Measurements from ENCODE around the gene SOCS2.

The SOCS2 gene

DNA sequence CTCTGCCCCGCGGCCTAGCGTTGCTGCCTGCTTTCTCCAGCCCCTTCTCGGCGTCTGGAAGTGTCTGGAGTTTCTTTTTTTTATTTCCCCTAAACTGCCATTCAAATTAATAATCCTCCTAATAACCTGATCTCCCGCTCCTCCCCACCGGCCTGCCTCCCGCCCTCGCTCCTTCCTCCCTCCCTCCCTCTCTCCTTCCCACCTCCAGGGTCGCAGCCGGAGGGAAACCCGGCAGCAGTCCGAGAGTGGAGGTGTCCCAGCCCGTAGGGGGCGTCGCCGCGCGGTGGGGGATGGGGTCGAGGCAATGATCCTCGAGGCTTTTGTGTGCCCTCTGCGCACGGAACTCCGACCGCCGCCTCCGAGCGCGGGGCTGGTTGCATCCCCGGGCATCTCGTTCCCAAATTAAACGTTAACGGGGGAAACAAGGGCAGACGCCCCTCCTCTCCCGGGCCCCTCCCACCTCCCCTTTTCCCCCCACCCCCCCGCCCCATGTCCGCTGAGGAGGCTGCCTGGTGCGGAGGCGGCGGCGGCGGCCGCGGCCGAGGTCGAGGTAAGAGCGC is 1.0 kb upstream of the SOCS2 start:
- Mint-ChIP-seq H3K27me3 (no peaks in the 10 kb centered on the region), H3K4me1 (ENCODE audit: low read depth in 2 of 2) (peaks cover 21 to 30% of the 10 kb centered on the region in 2 donors), H3K4me3 (peak overlapping the region; percentile 92 to 94), H3K9me3 (no peaks in the 10 kb centered on the region), H3K36me3 (ENCODE audit: insufficient read depth) (peaks cover 24% of the 10 kb centered on the region), H3K27ac (peak overlapping the region; percentile 73 to 90)
- ATAC-seq (replicated peaks) (peak; percentile 16), DNase-seq (peak; percentile 43 to 48 (median 48))

DNA sequence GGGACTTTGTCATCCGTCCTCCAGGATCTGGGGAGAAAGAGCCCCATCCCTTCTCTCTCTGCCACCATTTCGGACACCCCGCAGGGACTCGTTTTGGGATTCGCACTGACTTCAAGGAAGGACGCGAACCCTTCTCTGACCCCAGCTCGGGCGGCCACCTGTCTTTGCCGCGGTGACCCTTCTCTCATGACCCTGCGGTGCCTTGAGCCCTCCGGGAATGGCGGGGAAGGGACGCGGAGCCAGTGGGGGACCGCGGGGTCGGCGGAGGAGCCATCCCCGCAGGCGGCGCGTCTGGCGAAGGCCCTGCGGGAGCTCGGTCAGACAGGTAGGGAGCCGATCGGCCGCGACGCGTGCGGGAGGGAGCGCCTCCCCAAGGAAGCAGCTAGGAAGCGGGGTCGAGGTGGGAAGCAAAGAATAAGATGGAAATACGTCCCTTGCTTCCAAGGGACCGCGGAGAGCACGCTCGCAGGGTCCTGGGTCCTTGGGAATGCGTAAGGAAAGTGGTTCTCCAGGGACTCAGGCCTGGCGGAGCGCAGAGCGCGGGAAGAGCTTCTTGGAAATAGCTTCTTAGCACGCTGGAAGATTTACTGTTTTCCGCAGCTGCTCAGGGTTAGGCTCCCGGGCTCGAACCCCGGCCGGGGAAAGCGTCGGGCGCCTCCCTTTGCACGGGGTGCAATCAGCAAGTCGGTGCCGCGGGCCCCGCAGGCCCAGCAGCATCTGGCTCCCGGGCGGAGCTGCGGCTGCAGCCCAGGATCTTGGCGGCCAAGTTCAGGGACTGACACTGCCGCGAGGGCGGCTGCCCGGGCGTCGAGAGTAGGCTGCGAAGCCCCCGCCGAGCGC is 457 bp downstream of the SOCS2 start:
- ATAC-seq (replicated peaks), result no peak
- peak overlapping the region; percentile 88 to 89 for H3K27ac Mint-ChIP-seq
- H3K9me3 Mint-ChIP-seq, result no peaks in the 10 kb centered on the region
- DNase-seq, result no peak
- peaks cover 30% of the 10 kb centered on the region for H3K36me3 Mint-ChIP-seq (ENCODE audit: insufficient read depth)
- peak overlapping the region; percentile 94 to 96 for H3K4me3 Mint-ChIP-seq
- H3K27me3 Mint-ChIP-seq, result no peaks in the 10 kb centered on the region
- peaks cover 25 to 29% of the 10 kb centered on the region in 2 donors for H3K4me1 Mint-ChIP-seq (ENCODE audit: low read depth in 2 of 2)

DNA sequence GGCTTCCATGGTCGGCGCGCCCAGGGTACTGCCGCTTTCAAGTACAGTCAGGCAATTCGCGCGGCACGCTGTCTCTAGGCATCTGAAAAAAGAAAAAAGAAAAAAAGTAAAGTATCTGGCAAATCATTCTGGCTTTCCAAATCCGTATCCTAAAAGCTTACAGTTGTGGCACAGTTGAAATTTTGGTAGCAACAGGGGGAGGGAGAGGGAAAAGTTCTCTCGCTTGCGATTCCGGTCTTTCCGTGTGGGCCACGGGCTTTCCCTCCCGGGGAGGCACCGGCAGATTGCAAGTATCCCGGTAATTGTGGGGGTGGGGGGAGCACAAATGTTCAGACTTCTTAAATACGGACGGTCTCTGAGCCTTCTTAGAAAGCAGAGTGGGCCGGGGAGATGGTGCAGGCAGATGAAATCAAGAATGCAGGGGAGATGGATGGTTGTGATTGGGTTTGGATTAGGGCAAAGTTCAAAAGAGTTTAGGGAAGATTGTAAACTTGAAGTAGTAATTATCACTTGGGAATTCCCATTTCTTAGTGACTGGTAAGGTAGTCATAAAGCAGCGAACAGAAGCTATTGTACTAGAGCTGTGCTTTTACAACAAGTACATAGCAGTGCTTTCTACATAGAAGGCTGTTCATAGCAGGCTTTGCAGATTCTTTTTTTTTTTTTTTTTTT is 1.2 kb downstream of the SOCS2 start:
- peaks cover 30% of the 10 kb centered on the region for H3K36me3 Mint-ChIP-seq (ENCODE audit: insufficient read depth)

DNA sequence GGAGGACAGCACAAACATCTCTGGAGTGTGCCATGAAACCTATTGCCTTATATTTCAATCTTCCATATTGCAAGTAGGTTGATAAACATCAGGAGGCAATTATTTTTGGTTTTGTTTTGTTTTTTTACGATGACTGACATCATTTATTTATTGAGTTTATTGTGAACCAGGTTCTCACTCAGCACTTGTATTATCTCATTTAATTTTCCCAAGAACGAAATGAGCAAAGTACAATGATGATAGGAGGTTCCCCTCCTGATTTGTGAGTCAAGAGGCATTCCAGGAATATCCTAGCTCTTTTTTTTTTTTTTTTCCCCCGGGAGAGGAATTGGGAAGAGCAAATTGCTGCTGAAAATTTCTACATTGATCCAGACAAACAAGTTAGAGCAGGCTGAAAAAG is 4.7 kb downstream of the SOCS2 start:
- Mint-ChIP-seq H3K4me1 (ENCODE audit: low read depth in 2 of 2) (peaks cover 29% of the 10 kb centered on the region in 2 donors), H3K36me3 (ENCODE audit: insufficient read depth) (peaks cover 17% of the 10 kb centered on the region), H3K27me3 (no peaks in the 10 kb centered on the region), H3K4me3 (no peak overlapping the region), H3K9me3 (no peaks in the 10 kb centered on the region), H3K27ac (peak overlapping the region in 1 of 2 donors; percentile 47)
- no peak for DNase-seq
- no peak for ATAC-seq (replicated peaks)

More for the DNA sequence above, 1.2 kb downstream of the SOCS2 start:
- no peak overlapping the region for H3K27ac Mint-ChIP-seq
- ATAC-seq (replicated peaks) (no peak), DNase-seq (no peak)
- peak overlapping the region; percentile 94 to 96 for H3K4me3 Mint-ChIP-seq
- H3K27me3 Mint-ChIP-seq, result no peaks in the 10 kb centered on the region
- no peaks in the 10 kb centered on the region for H3K9me3 Mint-ChIP-seq
- H3K4me1 Mint-ChIP-seq (ENCODE audit: low read depth in 2 of 2), result peaks cover 24 to 26% of the 10 kb centered on the region in 2 donors

DNA sequence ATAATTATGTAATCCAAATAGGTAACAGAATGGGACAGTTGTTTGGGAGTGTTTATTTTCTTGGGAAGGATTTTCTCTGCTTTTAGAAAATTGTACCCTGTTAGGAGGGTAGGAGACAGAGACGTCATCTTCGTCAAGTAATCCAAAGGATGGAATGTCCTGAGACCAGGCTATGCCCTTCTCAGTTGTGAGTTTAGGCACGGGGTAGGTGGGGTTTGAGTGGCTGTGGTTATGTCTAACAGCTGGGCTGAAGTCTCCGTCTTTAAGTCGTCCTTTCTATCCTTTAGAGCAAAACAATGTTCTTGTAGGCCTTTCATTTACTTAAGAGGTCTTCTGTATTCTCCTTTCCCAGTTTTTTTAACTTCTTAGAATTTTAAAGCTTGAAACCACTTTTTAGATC is 5.7 kb downstream of the SOCS2 start:
- peaks cover 21% of the 10 kb centered on the region in 2 donors for H3K4me1 Mint-ChIP-seq (ENCODE audit: low read depth in 2 of 2)
- H3K27me3 Mint-ChIP-seq, result no peaks in the 10 kb centered on the region
- no peak for ATAC-seq (replicated peaks)
- H3K4me3 Mint-ChIP-seq, result no peak overlapping the region
- DNase-seq, result no peak
- H3K36me3 Mint-ChIP-seq (ENCODE audit: insufficient read depth), result peaks cover 13% of the 10 kb centered on the region
- H3K27ac Mint-ChIP-seq, result no peak overlapping the region
- H3K9me3 Mint-ChIP-seq, result no peaks in the 10 kb centered on the region

DNA sequence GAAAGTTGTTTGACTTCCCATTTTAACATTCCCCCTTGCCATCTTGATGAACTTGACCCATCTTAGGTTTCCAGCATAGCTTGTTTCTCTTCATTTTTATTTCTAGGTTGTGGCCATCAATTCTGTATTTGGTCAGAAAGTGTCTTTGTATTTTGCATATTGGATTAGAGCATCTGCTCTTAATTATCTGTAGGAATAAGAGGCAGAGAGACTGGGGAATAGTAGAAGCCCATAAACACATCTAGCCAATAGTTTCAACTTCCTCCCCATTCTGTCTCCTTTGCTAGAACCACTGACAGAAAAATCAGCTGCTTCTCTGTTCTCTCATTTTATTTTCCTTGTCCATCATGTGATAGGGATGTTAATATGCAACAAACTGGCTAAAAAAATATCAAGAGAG is 8.2 kb downstream of the SOCS2 start:
- ATAC-seq (replicated peaks) (no peak), DNase-seq (no peak)
- H3K27ac Mint-ChIP-seq, result no peak overlapping the region
- H3K4me3 Mint-ChIP-seq, result no peak overlapping the region
- H3K9me3 Mint-ChIP-seq, result no peaks in the 10 kb centered on the region
- H3K36me3 Mint-ChIP-seq (ENCODE audit: insufficient read depth), result peaks cover 7% of the 10 kb centered on the region
- H3K4me1 Mint-ChIP-seq (ENCODE audit: low read depth in 2 of 2), result peaks cover 5 to 13% of the 10 kb centered on the region in 2 donors
- H3K27me3 Mint-ChIP-seq, result no peaks in the 10 kb centered on the region

DNA sequence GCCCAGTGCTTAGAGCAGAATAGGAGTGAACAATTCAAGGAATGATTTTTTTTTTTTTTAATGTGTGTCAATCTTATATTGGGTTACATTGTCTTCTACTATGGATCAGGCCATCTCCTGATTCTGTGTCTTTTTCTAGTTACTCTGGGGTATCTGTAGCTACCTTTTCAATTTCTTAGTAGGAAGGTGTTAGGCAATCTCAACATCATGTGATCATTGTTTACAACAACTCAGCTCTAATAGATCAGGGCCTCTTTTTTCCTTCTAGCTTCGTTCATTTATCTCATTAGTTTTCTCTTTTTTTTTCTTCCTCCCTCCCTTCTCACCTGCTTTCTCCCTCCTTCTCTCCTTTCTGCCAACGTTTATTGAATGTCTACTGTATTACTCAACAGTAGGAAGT is 8.9 kb downstream of the SOCS2 start:
- Mint-ChIP-seq H3K27me3 (no peaks in the 10 kb centered on the region), H3K4me3 (no peak overlapping the region), H3K4me1 (ENCODE audit: low read depth in 2 of 2) (peaks cover 5 to 13% of the 10 kb centered on the region in 2 donors), H3K36me3 (ENCODE audit: insufficient read depth) (peaks cover 7% of the 10 kb centered on the region), H3K27ac (no peak overlapping the region), H3K9me3 (no peaks in the 10 kb centered on the region)
- no peak for ATAC-seq (replicated peaks)
- no peak for DNase-seq

DNA sequence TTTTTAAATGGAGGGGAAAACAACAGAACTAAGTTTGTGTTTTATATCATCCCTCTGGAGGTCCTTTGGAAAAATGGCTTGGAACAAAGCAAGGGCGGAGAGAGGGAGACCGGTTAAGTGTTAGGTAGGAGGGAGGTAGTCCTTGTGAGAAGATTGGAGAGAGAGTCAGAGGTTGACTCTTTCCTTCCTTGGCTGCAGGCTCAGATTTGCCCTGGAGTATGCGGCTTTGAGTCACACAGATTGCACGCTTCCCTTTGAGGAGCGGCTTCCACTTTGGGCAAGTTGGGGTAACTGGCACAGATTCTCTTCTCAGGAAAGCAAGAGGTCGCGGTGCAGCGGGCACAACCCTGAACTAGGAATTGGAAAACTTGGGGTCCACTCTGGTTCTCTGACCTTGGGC is 9.9 kb downstream of the SOCS2 start:
- Mint-ChIP-seq H3K4me1 (ENCODE audit: low read depth in 2 of 2) (peaks cover 5 to 9% of the 10 kb centered on the region in 2 donors), H3K36me3 (ENCODE audit: insufficient read depth) (peaks cover 4% of the 10 kb centered on the region), H3K27me3 (no peaks in the 10 kb centered on the region), H3K4me3 (no peak overlapping the region), H3K27ac (no peak overlapping the region), H3K9me3 (no peaks in the 10 kb centered on the region)
- no peak for ATAC-seq (replicated peaks)
- no peak for DNase-seq

DNA sequence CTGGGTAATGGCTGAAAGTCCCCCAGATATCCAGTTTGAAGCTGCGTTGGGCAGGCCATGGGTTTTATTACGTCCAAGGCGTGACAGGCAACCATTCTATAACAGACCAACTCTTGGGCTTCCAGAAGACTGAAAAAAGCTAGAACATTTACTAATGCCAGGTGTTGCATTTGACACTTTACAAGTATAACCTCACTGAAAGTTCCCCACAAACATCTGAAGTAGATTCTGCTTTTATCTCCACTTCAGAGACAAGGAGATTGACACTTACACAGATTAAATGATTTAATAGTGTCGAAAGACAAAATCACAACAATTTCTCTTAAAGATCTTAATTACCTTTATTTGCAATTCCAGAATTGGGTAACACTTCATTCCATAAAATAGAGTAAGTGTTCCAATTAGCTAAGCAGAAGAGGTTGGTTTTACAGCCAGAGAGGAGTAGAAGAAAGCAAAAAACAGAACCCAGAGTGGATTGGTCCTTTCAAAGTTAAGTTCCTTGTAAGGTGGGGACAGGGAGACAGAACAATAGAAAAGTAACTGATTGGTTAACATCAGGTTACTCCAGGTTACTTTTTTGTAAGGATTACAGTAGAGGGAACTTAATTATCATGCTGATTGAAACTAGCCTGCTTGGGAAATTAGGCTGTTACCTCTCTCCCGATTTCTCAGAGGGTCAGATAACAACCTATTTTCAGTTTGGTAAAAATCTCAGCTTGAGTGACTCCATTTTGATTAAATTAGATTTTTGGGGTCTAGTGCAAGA is 11.3 kb downstream of the SOCS2 start:
- no peak for DNase-seq
- peaks cover 3 to 6% of the 10 kb centered on the region in 2 donors for H3K4me1 Mint-ChIP-seq (ENCODE audit: low read depth in 2 of 2)
- H3K27ac Mint-ChIP-seq, result peak overlapping the region in 1 of 2 donors; percentile 14
- H3K36me3 Mint-ChIP-seq (ENCODE audit: insufficient read depth), result no peaks in the 10 kb centered on the region
- no peaks in the 10 kb centered on the region for H3K9me3 Mint-ChIP-seq
- H3K27me3 Mint-ChIP-seq, result no peaks in the 10 kb centered on the region
- no peak for ATAC-seq (replicated peaks)
- no peak overlapping the region for H3K4me3 Mint-ChIP-seq

DNA sequence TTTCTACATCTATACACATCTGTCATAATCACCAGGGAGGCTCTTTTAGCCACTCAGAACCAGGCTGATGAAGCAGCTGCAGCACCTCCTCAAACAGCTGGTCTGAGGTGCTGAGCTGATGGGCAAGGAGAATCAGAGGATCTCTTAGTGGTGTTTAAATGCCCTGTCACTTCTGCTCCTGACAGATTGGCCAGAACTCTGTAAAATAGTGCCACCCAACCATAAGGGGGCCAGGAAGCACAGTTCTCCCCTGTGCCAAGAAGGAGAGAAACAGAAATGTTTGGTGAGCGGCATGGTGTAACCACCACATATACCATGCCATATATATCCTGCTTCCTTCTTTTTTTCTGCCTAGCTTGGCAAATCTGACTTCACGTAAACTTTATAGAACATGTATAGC is 12.8 kb downstream of the SOCS2 start:
- Mint-ChIP-seq H3K4me1 (ENCODE audit: low read depth in 2 of 2) (no peaks in the 10 kb centered on the region), H3K27me3 (peaks cover 6 to 8% of the 10 kb centered on the region in 2 donors), H3K27ac (no peak overlapping the region), H3K4me3 (no peak overlapping the region), H3K9me3 (no peaks in the 10 kb centered on the region), H3K36me3 (ENCODE audit: insufficient read depth) (no peaks in the 10 kb centered on the region)
- no peak for DNase-seq
- ATAC-seq (replicated peaks), result no peak

DNA sequence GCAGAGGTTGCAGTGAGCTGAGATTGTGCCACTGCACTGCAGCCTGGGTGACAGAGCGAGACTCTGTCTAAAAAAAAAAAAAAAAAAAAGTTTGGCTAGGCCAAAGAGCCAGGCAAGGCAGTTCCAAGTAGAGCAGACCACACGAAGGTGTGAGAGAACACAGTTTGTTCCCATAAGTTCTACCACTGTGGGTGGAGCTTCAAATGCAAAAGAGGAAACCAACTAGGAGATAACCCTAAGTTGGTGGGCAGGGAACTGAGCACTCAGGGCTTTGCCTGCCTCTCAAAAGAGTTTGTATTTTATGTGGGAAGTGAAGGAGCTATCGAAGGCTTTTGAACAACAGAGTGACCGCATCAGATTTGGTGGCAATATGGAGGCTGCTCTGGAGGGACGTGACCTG is 15.1 kb downstream of the SOCS2 start:
- Mint-ChIP-seq H3K4me1 (ENCODE audit: low read depth in 2 of 2) (peaks cover 5 to 13% of the 10 kb centered on the region in 2 donors), H3K36me3 (ENCODE audit: insufficient read depth) (no peaks in the 10 kb centered on the region), H3K27me3 (peaks cover 24 to 30% of the 10 kb centered on the region in 2 donors), H3K27ac (no peak overlapping the region), H3K9me3 (no peaks in the 10 kb centered on the region), H3K4me3 (no peak overlapping the region)
- no peak for ATAC-seq (replicated peaks)
- no peak for DNase-seq

DNA sequence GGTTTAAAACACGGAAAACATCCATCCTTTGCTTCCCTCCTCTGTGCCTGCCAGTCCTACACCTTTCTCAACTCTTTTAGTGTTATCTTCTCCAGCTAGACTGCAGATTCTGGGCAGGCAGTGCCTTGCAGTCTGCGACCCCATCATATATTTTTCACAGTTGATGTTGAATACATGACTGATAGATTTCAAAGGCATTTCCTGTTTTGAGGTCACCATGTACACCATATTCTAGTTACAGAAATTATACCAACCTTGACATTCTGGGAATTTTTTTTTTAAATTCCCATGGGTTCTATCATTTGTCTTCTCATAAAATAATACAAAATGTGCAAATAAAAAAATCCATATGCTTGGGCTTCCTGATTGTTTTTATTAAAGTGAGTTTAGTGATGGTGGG is 16.6 kb downstream of the SOCS2 start:
- Mint-ChIP-seq H3K36me3 (ENCODE audit: insufficient read depth) (no peaks in the 10 kb centered on the region), H3K4me1 (ENCODE audit: low read depth in 2 of 2) (peaks cover 5 to 13% of the 10 kb centered on the region in 2 donors), H3K27me3 (peaks cover 38 to 40% of the 10 kb centered on the region in 2 donors), H3K4me3 (no peak overlapping the region), H3K27ac (no peak overlapping the region), H3K9me3 (no peaks in the 10 kb centered on the region)
- ATAC-seq (replicated peaks) (no peak), DNase-seq (no peak)

All from effector memory CD8-positive, alpha-beta T cell (primary cell).